Activated naive CD4-positive, alpha-beta T cell treated with anti-CD3 and anti-CD28 coated beads, Interleukin-2, amount 10 ng/mL, durations not matched to agents 7 days and 5 days (primary cell): ENCODE results near the gene OGFR.
"Not testable (repeated sequence)": the region's sequence is repeated elsewhere in the genome, so short reads cannot be mapped to it uniquely, and the experiment has no call there.

Experiments used
- CTCF ChIA-PET: fragments of 350-600 bp; sonication (Branson Sonifier 250); formaldehyde crosslinking; loops from one replicate; lab custom pipeline; 2021; ENCODE audit warnings: antibody characterized with exemption; lab: Charles Lee
- DNase-seq: peaks from one replicate; pipeline ENCODE4 v3.0.0-alpha.2; 2020
- H3K27ac Mint-ChIP-seq: one replicate; pipeline ENCODE4 v1.8.0; 2021; ENCODE audit warnings: mild to moderate bottlenecking, moderate library complexity, mixed read lengths
- H3K27me3 Mint-ChIP-seq: one replicate; pipeline ENCODE4 v1.8.0; 2021; ENCODE audit warnings: mild to moderate bottlenecking, mixed read lengths
- H3K36me3 Mint-ChIP-seq: one replicate; pipeline ENCODE4 v1.8.0; 2021; ENCODE audit warnings: mixed read lengths
- H3K4me1 Mint-ChIP-seq: one replicate; pipeline ENCODE4 v1.8.0; 2021; ENCODE audit warnings: mixed read lengths
- H3K4me3 Mint-ChIP-seq: one replicate; pipeline ENCODE4 v1.8.0; 2021; ENCODE audit warnings: mild to moderate bottlenecking, moderate library complexity, mixed read lengths
- H3K9me3 Mint-ChIP-seq: one replicate; pipeline ENCODE4 v1.8.0; 2021; ENCODE audit warnings: mixed read lengths

Gene OGFR

DNA sequence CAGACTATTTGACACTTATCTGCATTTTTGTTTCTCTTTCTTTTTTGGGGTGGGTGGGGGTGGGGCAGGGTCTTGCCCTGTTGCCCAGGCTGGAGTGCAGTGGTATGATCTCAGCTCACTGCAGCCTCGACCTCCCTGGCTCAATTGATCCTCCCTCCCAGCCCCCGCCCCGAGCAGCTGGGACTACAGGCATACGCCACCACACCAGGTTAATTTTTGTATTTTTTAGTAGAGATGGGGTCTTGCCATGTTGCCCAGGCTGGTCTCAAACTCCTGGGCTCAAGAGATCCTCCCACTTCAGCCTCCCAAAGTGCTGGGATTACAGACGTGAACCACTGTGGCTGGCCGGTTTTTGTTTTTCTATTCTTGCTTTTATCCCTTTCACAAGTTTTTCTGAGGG lies 48.7 kb downstream of the OGFR start:
- peaks cover 23% of the 10 kb centered on the region for H3K36me3 Mint-ChIP-seq
- not testable (repeated sequence) for H3K4me3 Mint-ChIP-seq, H3K27ac Mint-ChIP-seq, H3K4me1 Mint-ChIP-seq, DNase-seq, H3K27me3 Mint-ChIP-seq, H3K9me3 Mint-ChIP-seq
- CTCF ChIA-PET, result interaction anchor here (0.9 kb wide), 1 partner anchor 32 kb away, joined by 3 read pairs; no protein-coding TSS in a partner anchor

DNA sequence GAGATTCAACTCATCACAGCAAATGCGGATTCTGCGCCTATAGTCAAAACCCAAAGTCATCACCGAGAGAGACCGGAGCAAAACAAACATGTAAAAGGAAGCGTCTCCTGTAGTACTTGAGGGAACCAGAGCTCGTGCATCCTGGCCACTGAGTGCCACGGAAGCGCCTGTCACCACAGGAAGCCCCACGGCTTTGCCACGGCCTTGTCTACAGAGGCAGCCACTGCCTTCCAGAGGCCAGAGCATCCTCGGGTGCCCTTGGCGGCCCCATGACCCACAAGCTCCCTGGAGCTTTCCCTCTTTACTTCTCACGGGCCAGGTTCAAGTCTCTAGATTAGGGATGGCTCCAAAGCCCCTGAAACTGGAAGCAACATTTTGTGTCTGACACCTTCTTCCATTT lies 49.5 kb downstream of the OGFR start:
- H3K4me3 Mint-ChIP-seq, result no peak overlapping the region
- DNase-seq, result no peak
- H3K36me3 Mint-ChIP-seq, result peaks cover 23% of the 10 kb centered on the region
- no peaks in the 10 kb centered on the region for H3K9me3 Mint-ChIP-seq
- H3K27ac Mint-ChIP-seq, result no peak overlapping the region
- CTCF ChIA-PET, result interaction anchor here (0.9 kb wide), 1 partner anchor 32 kb away, joined by 3 read pairs; no protein-coding TSS in a partner anchor
- no peaks in the 10 kb centered on the region for H3K27me3 Mint-ChIP-seq
- peaks cover 6% of the 10 kb centered on the region for H3K4me1 Mint-ChIP-seq

DNA sequence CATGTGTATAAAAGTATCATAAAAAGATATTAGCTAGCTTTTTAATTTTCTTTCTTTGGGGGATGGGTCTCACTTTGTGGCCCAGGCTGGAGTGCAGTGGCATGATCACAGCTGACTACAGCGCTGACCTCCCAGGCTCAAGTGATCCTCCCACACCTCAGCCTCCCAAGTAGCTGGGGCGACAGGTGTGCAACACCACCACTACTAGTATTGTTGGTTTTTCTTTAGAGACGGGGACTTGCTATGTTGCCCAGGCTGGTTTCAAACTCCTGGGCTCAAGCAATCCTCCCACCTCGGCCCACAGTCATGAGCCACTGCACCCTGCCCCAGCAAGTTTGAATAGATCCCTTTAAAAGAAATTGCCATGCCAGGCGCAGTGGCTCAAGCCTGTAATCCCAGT lies 50.5 kb downstream of the OGFR start:
- DNase-seq, result no peak
- H3K27me3 Mint-ChIP-seq, result peaks cover 2% of the 10 kb centered on the region
- H3K36me3 Mint-ChIP-seq, result peaks cover 23% of the 10 kb centered on the region
- CTCF ChIA-PET, result interaction anchor here (1.0 kb wide), 1 partner anchor 13 kb away, joined by 3 read pairs; no protein-coding TSS in a partner anchor
- H3K27ac Mint-ChIP-seq, result no peak overlapping the region
- no peak overlapping the region for H3K4me3 Mint-ChIP-seq
- no peaks in the 10 kb centered on the region for H3K9me3 Mint-ChIP-seq
- H3K4me1 Mint-ChIP-seq, result peaks cover 15% of the 10 kb centered on the region

DNA sequence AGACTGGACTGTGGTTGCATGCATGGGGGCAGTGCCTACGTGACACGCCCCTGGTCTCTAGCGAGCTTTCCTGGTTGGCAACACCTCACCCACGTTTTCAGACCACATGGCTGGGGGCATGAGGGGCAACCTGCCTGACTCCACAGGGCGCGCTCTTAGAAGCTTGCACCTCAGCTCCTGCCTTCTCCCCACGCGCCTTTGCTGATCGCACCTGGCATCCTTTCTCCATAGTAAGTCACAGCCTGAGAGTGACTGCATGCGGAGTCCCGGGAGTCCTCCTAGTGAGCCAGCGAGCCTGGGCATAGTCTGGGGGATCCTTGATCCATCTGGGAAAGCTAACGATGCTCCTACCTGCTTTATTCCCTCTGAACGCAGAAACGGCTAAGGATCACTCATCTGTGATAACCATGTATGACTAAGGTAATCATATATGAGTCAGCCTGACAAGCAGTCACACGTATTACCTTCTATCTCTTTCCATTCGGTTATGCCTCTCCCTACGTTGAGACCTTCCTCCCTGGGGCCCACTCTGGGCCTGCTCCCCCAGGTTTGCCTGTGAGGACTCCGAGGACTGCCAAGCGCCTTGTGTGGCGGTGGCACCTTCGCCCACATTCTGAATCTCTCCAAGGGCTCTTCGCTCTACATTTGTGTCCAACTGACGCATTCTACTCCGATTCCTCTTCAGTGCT lies 52.4 kb downstream of the OGFR start:
- H3K4me1 Mint-ChIP-seq, result peaks cover 22% of the 10 kb centered on the region
- peaks cover 11% of the 10 kb centered on the region for H3K27me3 Mint-ChIP-seq
- CTCF ChIA-PET, result no interaction called here
- no peaks in the 10 kb centered on the region for H3K9me3 Mint-ChIP-seq
- H3K4me3 Mint-ChIP-seq, result no peak overlapping the region
- H3K36me3 Mint-ChIP-seq, result peaks cover 23% of the 10 kb centered on the region
- no peak overlapping the region for H3K27ac Mint-ChIP-seq
- no peak for DNase-seq

DNA sequence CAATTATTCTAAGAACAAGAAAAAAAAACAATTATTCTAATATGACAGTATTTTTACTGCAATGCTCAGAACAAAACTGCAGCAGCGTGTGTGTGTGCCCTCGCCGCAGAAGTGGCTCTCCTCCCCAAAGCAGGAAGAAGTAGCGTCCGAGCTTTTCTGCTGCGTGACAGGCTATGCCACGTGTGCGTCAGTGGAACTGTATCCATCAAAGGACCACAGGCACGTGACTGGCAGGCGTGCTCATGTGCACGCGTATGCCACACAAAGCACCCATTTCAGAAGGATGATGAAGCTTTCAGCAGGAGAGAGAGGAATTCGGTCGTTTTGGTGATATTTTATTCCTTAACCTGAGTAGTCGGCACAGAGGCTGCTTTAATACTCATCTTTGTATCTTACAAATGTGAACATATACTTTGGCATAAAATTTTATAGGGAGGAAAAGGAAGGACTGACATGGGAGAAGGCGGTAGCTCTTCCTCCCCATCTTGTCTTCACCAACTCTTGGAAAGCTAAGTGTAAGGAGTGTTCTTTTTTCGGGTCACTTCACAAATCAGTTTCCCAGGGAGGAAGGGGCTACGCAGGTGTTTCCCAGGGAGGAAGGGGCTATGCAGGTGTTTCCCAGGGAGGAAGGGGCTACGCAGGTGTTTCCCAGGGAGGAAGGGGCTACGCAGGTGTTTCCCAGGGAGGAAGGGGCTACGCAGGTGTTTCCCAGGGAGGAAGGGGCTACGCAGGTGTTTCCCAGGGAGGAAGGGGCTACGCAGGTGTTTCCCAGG lies 53.6 kb downstream of the OGFR start:
- Mint-ChIP-seq H3K4me1 (peaks cover 26% of the 10 kb centered on the region), H3K9me3 (no peaks in the 10 kb centered on the region), H3K36me3 (peaks cover 17% of the 10 kb centered on the region), H3K27ac (no peak overlapping the region), H3K4me3 (no peak overlapping the region), H3K27me3 (peaks cover 21% of the 10 kb centered on the region)
- DNase-seq, result no peak
- CTCF ChIA-PET, result interaction anchor here (1.1 to 2.1 kb wide), 2 partner anchors 9 to 49 kb away, joined by 3 to 5 read pairs; no protein-coding TSS in a partner anchor

DNA sequence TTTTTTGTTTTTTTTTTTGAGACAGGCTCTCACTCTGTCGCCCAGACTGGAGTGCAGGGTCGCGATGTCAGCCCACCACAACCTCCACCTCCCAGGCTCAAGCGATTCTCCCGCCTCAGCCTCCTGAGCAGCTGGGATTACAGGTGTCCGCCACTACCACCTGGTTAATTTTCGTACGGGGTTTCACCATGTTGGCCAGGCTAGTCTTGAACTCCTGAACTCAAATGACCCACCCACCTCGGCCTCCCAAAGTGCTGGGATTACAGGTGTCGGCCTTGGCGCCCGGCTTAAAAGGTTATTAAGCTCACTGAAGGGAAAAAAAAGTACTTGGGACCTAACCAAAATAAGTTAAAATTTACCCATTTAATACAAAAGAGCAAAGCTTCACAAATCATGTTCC lies 55.1 kb downstream of the OGFR start:
- H3K4me1 Mint-ChIP-seq, result peaks cover 26% of the 10 kb centered on the region
- H3K9me3 Mint-ChIP-seq, result no peaks in the 10 kb centered on the region
- CTCF ChIA-PET, result interaction anchor here (2.1 kb wide), 1 partner anchor 11 kb away, joined by 5 read pairs; no protein-coding TSS in a partner anchor
- DNase-seq, result no peak
- peaks cover 12% of the 10 kb centered on the region for H3K36me3 Mint-ChIP-seq
- H3K27me3 Mint-ChIP-seq, result peaks cover 31% of the 10 kb centered on the region
- H3K27ac Mint-ChIP-seq, result no peak overlapping the region
- H3K4me3 Mint-ChIP-seq, result peak overlapping the region; percentile 48

DNA sequence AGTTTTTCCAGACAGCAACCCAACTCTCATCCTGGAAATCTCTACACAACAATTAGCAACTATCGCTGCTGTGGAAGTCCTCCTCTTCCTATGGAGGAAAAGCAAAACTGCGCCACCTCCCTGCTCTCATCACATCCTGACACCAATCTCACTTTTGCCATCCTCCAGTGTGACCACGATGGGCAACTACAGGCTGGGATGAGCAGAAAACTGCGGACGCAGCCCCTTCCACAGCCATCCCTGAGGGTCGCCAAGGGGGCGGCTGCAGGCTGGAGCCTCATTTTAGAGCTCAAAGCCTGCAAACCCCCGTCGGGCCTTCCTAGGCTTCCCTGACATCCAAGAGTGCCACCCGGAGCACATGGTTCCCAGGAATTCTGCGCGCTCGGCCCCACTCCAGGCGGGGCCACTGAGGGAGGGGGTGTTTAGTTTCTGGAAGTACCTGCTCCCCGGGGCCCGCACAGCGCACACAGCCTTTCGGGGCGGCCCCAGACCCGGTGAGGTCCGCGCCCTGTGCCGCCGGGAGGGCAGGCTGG lies 55.8 kb downstream of the OGFR start:
- Mint-ChIP-seq H3K27ac (no peak overlapping the region), H3K9me3 (no peaks in the 10 kb centered on the region), H3K36me3 (peaks cover 11% of the 10 kb centered on the region), H3K4me1 (peaks cover 26% of the 10 kb centered on the region), H3K27me3 (peaks cover 31% of the 10 kb centered on the region), H3K4me3 (peak overlapping the region; percentile 48)
- CTCF ChIA-PET, result interaction anchor here (2.1 kb wide), 1 partner anchor 11 kb away, joined by 5 read pairs; no protein-coding TSS in a partner anchor
- DNase-seq, result no peak

DNA sequence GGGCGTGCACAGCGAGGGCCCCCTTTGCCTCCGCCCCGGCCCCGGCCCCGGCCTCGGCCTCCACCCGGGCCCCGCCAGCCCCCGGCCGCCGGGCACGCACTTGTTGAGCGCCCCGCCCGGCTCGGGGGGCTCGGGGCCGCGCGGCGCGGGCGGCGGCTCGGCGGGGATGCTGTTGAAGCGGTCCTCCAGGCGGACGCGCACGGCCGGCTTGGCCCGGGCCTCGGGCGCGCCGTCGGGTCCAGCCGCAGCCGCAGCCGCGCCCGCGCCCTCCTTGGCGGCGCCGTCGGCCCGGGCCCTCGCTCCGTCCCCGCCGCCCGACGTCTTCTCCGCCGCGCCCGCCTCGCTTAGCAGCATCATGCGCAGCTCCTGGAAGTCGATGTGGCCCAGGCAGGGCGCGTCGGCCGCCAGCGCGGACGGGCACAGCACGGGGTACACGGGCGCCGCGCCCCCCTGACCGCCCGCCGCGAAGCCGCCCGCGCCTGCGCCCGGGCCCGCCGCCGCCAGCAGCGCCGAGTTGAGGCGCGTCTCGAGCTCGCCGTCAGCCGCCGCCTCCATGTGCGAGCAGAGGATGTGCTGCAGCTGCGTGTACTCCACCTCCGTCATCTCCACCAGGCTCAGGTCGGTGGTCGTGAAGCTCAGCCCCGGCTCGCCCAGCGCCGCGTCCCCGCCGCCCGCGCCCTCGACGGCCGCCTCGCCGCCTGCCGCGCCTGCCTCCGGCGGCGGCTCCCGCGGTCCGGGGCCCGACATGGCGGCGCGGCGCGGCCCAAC lies 56.5 kb downstream of the OGFR start:
- Mint-ChIP-seq H3K4me3 (peak overlapping the region; percentile 60), H3K36me3 (peaks cover 11% of the 10 kb centered on the region)
- peak; percentile 60 for DNase-seq

DNA sequence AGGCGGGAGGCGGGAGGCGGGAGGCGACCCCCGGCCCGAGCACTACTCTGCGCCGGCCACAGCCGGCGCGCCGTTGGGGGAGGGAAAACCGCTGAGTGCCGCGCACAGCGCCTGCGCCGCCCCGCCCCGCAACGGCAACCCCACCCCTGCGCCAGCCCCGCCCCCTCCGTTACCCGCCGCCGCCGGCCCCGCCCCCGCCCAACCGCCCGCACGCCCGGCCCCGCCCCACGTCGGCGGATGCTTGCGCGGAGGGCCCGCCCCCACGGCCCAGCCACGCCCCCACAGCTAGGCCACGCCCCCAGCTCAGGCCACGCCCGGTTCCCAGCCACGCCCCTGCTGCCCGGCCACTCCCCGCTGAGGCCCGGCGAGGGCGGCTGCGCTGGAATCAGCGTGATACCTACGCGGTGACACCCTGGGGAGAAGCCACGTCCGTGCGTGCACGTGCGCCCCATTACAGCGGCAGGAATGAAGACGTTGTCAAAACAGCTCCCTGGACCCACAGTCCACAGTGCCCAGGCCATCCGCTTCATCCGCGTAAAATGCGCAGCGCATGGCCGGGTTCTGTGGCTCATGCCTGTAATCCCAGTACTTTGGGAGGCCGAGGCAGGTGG lies 57.2 kb downstream of the OGFR start, which contains the start of gene TCFL5:
TCFL5 (minus strand) TSS at position 97 of the 611 bp plus-strand sequence. CDS start 152 bp downstream, outside the sequence.
- Mint-ChIP-seq H3K36me3 (peaks cover 11% of the 10 kb centered on the region), H3K4me1 (peaks cover 26% of the 10 kb centered on the region), H3K27ac (no peak within 1 kb of the TSS), H3K4me3 (peak within 1 kb of the TSS; percentile 62), H3K27me3 (peaks cover 35% of the 10 kb centered on the region), H3K9me3 (no peaks in the 10 kb centered on the region)
- peak; percentile 91 for DNase-seq
- CTCF ChIA-PET, result interaction anchor here (0.7 to 1.0 kb wide), 2 partner anchors 88 to 147 kb away, joined by 3 read pairs; no protein-coding TSS in a partner anchor

More for the DNA sequence above, 56.5 kb downstream of the OGFR start:
- Mint-ChIP-seq H3K9me3 (no peaks in the 10 kb centered on the region), H3K27me3 (peaks cover 31% of the 10 kb centered on the region), H3K27ac (no peak overlapping the region), H3K4me1 (peaks cover 26% of the 10 kb centered on the region)
- CTCF ChIA-PET, result interaction anchor here (0.7 to 1.0 kb wide), 2 partner anchors 89 to 148 kb away, joined by 3 read pairs; no protein-coding TSS in a partner anchor
